Measurements from ENCODE around the gene KCNK7. TPM values are rescaled to one million over a fixed set of nuclear protein-coding genes. Genes with fewer than 3 reads are reported as not detected.
A peak's percentile ranks its signal among the peaks of the same experiment; 100 is the strongest.

Gene KCNK7
- total and polyA plus RNA-seq, 4 donors, result 0.46 to 2.8 (median 1.3) TPM

GRCh38 chr11:65554057-65554818 lies 41.4 kb downstream of the KCNK7 start:
- no peak for TF ChIP-seq CTCF (IDR thresholded peaks at IDR 0.05; ENCODE audit: control extremely low read depth, extremely low read depth)
- Histone ChIP-seq H3K27ac (ENCODE audit: low read depth in 1 of 2, low read length in 1 of 2) (no peak overlapping the region), H3K9ac (ENCODE audit: insufficient read depth in 1 of 2, low read length in 2 of 2) (no peak overlapping the region), H3K27me3 (ENCODE audit: control insufficient read depth in 3 of 3, insufficient read depth in 3 of 3, low read length in 2 of 3) (no peaks in the 10 kb centered on the region), H3K4me3 (no peak overlapping the region), H3K36me3 (ENCODE audit: control insufficient read depth in 4 of 4, insufficient read depth in 4 of 4, low read length in 4 of 4) (peaks cover 0 to 14% (median 12%) of the 10 kb centered on the region in 4 donors), H3K4me1 (ENCODE audit: control insufficient read depth in 5 of 5, insufficient read depth in 5 of 5, low read length in 5 of 5) (peaks cover 0 to 31% (median 17%) of the 10 kb centered on the region in 5 donors), H3K9me3 (ENCODE audit: control insufficient read depth in 4 of 4, insufficient read depth in 3 of 4, low read length in 3 of 4) (no peaks in the 10 kb centered on the region)
- WGBS, 2 donors, result 83 to 87% methylated on average over 25 to 27 of the region's 27 CpGs
- DNase-seq (no peak), ATAC-seq (ENCODE audit: insufficient read depth, low FRiP score) (no peak)

- ATAC-seq (ENCODE audit: insufficient read depth, low FRiP score) (no peak), DNase-seq (no peak)
- no peak overlapping the region for H3K4me3 ChIP-seq
These were observed 42.1 kb downstream of the KCNK7 start for GRCh38 chr11:65553301-65554001.

GRCh38 chr11:65552388-65552951 lies 43.1 kb downstream of the KCNK7 start:
- no peak overlapping the region for H3K9ac ChIP-seq (ENCODE audit: insufficient read depth in 1 of 2, low read length in 2 of 2)
- H3K27me3 ChIP-seq (ENCODE audit: control insufficient read depth in 3 of 3, insufficient read depth in 3 of 3, low read length in 2 of 3), result no peaks in the 10 kb centered on the region
- peaks cover 0 to 24% (median 13%) of the 10 kb centered on the region in 5 donors for H3K4me1 ChIP-seq (ENCODE audit: control insufficient read depth in 5 of 5, insufficient read depth in 5 of 5, low read length in 5 of 5)
- no peaks in the 10 kb centered on the region for H3K9me3 ChIP-seq (ENCODE audit: control insufficient read depth in 4 of 4, insufficient read depth in 3 of 4, low read length in 3 of 4)
- 73 to 79% methylated on average over 9 of the region's 9 CpGs for WGBS, 2 donors
- no peak for TF ChIP-seq CTCF (IDR thresholded peaks at IDR 0.05; ENCODE audit: control extremely low read depth, extremely low read depth)
- no peak overlapping the region for H3K4me3 ChIP-seq
- H3K36me3 ChIP-seq (ENCODE audit: control insufficient read depth in 4 of 4, insufficient read depth in 4 of 4, low read length in 4 of 4), result peaks cover 0 to 26% (median 24%) of the 10 kb centered on the region in 4 donors
- DNase-seq (no peak), ATAC-seq (ENCODE audit: insufficient read depth, low FRiP score) (no peak)
- peak overlapping the region in 1 of 2 donors; percentile 28 for H3K27ac ChIP-seq (ENCODE audit: low read depth in 1 of 2, low read length in 1 of 2)

More at GRCh38 chr11:65553301-65554001, 42.1 kb downstream of the KCNK7 start:
- no peaks in the 10 kb centered on the region for H3K9me3 ChIP-seq (ENCODE audit: control insufficient read depth in 4 of 4, insufficient read depth in 3 of 4, low read length in 3 of 4)
- WGBS, 2 donors, result 48 to 74% methylated on average over 28 to 37 of the region's 37 CpGs
- peaks cover 0 to 24% (median 13%) of the 10 kb centered on the region in 5 donors for H3K4me1 ChIP-seq (ENCODE audit: control insufficient read depth in 5 of 5, insufficient read depth in 5 of 5, low read length in 5 of 5)
- H3K27me3 ChIP-seq (ENCODE audit: control insufficient read depth in 3 of 3, insufficient read depth in 3 of 3, low read length in 2 of 3), result no peaks in the 10 kb centered on the region
- no peak overlapping the region for H3K27ac ChIP-seq (ENCODE audit: low read depth in 1 of 2, low read length in 1 of 2)
- no peak overlapping the region for H3K9ac ChIP-seq (ENCODE audit: insufficient read depth in 1 of 2, low read length in 2 of 2)
- TF ChIP-seq CTCF (IDR thresholded peaks at IDR 0.05; ENCODE audit: control extremely low read depth, extremely low read depth), result no peak
- H3K36me3 ChIP-seq (ENCODE audit: control insufficient read depth in 4 of 4, insufficient read depth in 4 of 4, low read length in 4 of 4), result peaks cover 0 to 21% (median 18%) of the 10 kb centered on the region in 4 donors
